AG04450 (cell line): ENCODE measurements around the gene TRIP12. TPM values are rescaled to one million over a fixed set of nuclear protein-coding genes. Genes with fewer than 3 reads are reported as not detected.
"Not testable (repeated sequence)": the region's sequence is repeated elsewhere in the genome, so short reads cannot be mapped to it uniquely, and the experiment has no call there.

ENCODE experiments used
- CTCF ChIA-PET: fragments of 300-600, 350-600 bp; formaldehyde crosslinking; extraction: SDS; loops from one replicate; lab custom pipeline; 2022; ENCODE audit warnings: antibody characterized with exemption, inconsistent platforms; lab: Charles Lee
- POLR2A ChIA-PET: fragments of 350-600 bp; formaldehyde crosslinking; extraction: SDS; loops from one replicate; lab custom pipeline; 2021; ENCODE audit warnings: antibody characterized with exemption, inconsistent platforms; lab: Yijun Ruan, JAX
- DNase-seq: peaks from one replicate; pipeline ENCODE4 v3.0.0-alpha.2; 2011; ENCODE audit warnings: low read depth, low spot score
- H3K27ac ChIP-seq: one replicate; pipeline ENCODE4 v1.5.1; 2012; ENCODE audit warnings: low read depth, low read length, control low read depth
- H3K27me3 ChIP-seq: one replicate; pipeline ENCODE4 v1.6.0; 2012; ENCODE audit warnings: low read length; ENCODE audit not compliant: control insufficient read depth, insufficient read depth
- H3K4me3 ChIP-seq: 2 replicates; pipeline ENCODE4 v1.5.1; 2011; ENCODE audit warnings: mild to moderate bottlenecking, low read depth, low read length, control low read depth
- H3K9me3 ChIP-seq: 2 replicates; pipeline ENCODE4 v1.5.1; 2012; ENCODE audit warnings: low read length; ENCODE audit not compliant: control insufficient read depth, insufficient read depth
- CTCF ChIP-seq: IDR thresholded peaks from 2 replicates; pipeline ENCODE4 v1.5.1; 2011; ENCODE audit warnings: low read depth, low read length, control low read depth, inconsistent platforms
- polyA plus RNA-seq: library from polyadenylated mRNA; depleted of rRNA; stranded (reverse); fragments of >200 nt; gene quantifications from 2 replicates; pipeline ENCODE4 v1.2.3, GENCODE V29; 2011

Gene TRIP12
- polyA plus RNA-seq, 1 experiment: 170 TPM

- CTCF ChIA-PET: interaction anchor here (0.5 to 1.3 kb wide), 2 partner anchors 163 to 165 kb away, joined by 3 read pairs; no protein-coding TSS in a partner anchor
Observed at GRCh38 chr2:229903037-229903436, 18.8 kb downstream of the TRIP12 start.

GRCh38 chr2:229901819-229902218, 20.0 kb downstream of the TRIP12 start:
- DNase-seq: no peak
- ChIA-PET CTCF (interaction anchor here (0.9 to 1.3 kb wide), 3 partner anchors 9 to 166 kb away, joined by 3 read pairs; no protein-coding TSS in a partner anchor), POLR2A (interaction anchor here (0.9 kb wide), 2 partner anchors 11 to 1247 kb away, joined by 3 to 5 read pairs; no protein-coding TSS in a partner anchor)
- Histone ChIP-seq H3K27ac (no peak overlapping the region), H3K27me3 (no peaks in the 10 kb centered on the region), H3K4me3 (no peak overlapping the region), H3K9me3 (no peaks in the 10 kb centered on the region)
- TF ChIP-seq CTCF: no peak

More at GRCh38 chr2:229903037-229903436, 18.8 kb downstream of the TRIP12 start:
- Histone ChIP-seq H3K4me3 (no peak overlapping the region), H3K27ac (no peak overlapping the region), H3K27me3 (no peaks in the 10 kb centered on the region), H3K9me3 (no peaks in the 10 kb centered on the region)
- no peak for DNase-seq
- POLR2A ChIA-PET: no interaction called here
- no peak for TF ChIP-seq CTCF

GRCh38 chr2:229900514-229900913, 21.3 kb downstream of the TRIP12 start:
- H3K9me3 ChIP-seq, H3K27ac ChIP-seq, POLR2A ChIA-PET, H3K4me3 ChIP-seq, DNase-seq, H3K27me3 ChIP-seq: not testable (repeated sequence)
- CTCF ChIA-PET: interaction anchor here (0.6 to 1.5 kb wide), 5 partner anchors 9 to 167 kb away, joined by 3 to 5 read pairs (median 3); no protein-coding TSS in a partner anchor

GRCh38 chr2:229900012-229900411, 21.8 kb downstream of the TRIP12 start:
- POLR2A ChIA-PET: no interaction called here
- no peak for DNase-seq
- no peak overlapping the region for H3K27ac ChIP-seq
- no peaks in the 10 kb centered on the region for H3K27me3 ChIP-seq
- no peak for TF ChIP-seq CTCF
- CTCF ChIA-PET: interaction anchor here (0.6 to 1.5 kb wide), 5 partner anchors 11 to 167 kb away, joined by 3 to 4 read pairs (median 3); no protein-coding TSS in a partner anchor
- no peak overlapping the region for H3K4me3 ChIP-seq
- H3K9me3 ChIP-seq: no peaks in the 10 kb centered on the region

- Histone ChIP-seq H3K27me3 (no peaks in the 10 kb centered on the region), H3K27ac (no peak overlapping the region), H3K4me3 (no peak overlapping the region), H3K9me3 (no peaks in the 10 kb centered on the region)
- no peak for TF ChIP-seq CTCF
- POLR2A ChIA-PET: interaction anchor here (1.0 kb wide), 1 partner anchor 11 kb away, joined by 3 read pairs; no protein-coding TSS in a partner anchor
- CTCF ChIA-PET: interaction anchor here (0.6 to 1.3 kb wide), 4 partner anchors 11 to 167 kb away, joined by 3 to 4 read pairs (median 4); no protein-coding TSS in a partner anchor
- DNase-seq: no peak
Observed at GRCh38 chr2:229899604-229900003, 22.2 kb downstream of the TRIP12 start.
